HCT116 (cell line): ENCODE results near the gene RAB26. TPM values are rescaled to one million over a fixed set of nuclear protein-coding genes. Genes with fewer than 3 reads are reported as not detected.

ENCODE experiments used
- ATAC-seq: fragments of 200-7000 bp; cut with Tn5 transposase; 2 replicates; pipeline ENCODE4 v1.9.1; 2020; ENCODE audit warnings: mild to moderate bottlenecking, moderate library complexity
- BruUV-seq: library from RNA; stranded (reverse); fragments of 400-500 nt; replicated peaks from 2 replicates; lab custom pipeline; 2021; lab: Mats Ljungman, UMichigan
- CTCF ChIA-PET: fragments of 300-600 bp; sonication (Branson Sonifier 250); formaldehyde crosslinking; loops from one replicate; lab custom pipeline; 2021; ENCODE audit warnings: antibody characterized with exemption; lab: Charles Lee
- POLR2A ChIA-PET: fragments of 300-600, 350-600 bp; sonication (Branson Sonifier 250); formaldehyde crosslinking; loops from one replicate; lab custom pipeline; 2021; ENCODE audit warnings: antibody characterized with exemption; lab: Charles Lee
- RAD21 ChIA-PET, 2 experiments: fragments of 300-600 bp; sonication (Branson Sonifier 250); formaldehyde crosslinking; loops; one replicate each; lab custom pipeline; 2023; ENCODE audit warnings: low total read pairs in 2 of 2; ENCODE audit not compliant: uncharacterized antibody in 2 of 2, unreplicated experiment in 2 of 2, low non-redundant PET in 1 of 2; lab: Charles Lee
- DNase-seq: peaks from one replicate; pipeline ENCODE4 v3.0.0-alpha.2; 2010; ENCODE audit warnings: low read depth, low spot score
- H2AFZ ChIP-seq: fragments of 200-600 bp; shearing (Covaris generic), sonication (generic); 2 replicates; pipeline ENCODE4 v1.6.1; 2017; ENCODE audit warnings: low read depth, mixed run types, mixed read lengths, antibody characterized with exemption, low read length; ENCODE audit not compliant: poor library complexity, severe bottlenecking
- H3K27ac ChIP-seq: 2 replicates; pipeline ENCODE4 v1.5.1; 2012; ENCODE audit warnings: low read depth, low read length
- H3K27me3 ChIP-seq: fragments of 200-600 bp; sonication (generic); 2 replicates; pipeline ENCODE4 v1.6.1; 2016; ENCODE audit warnings: mixed run types, low read length, mixed read lengths; ENCODE audit not compliant: insufficient read depth
- H3K36me3 ChIP-seq, 2 experiments: fragments of 200-500 bp in 1 of 2; fragments of 200-600 bp in 1 of 2; sonication (Bioruptor generic) in 1 of 2; sonication (generic) in 1 of 2; 2 replicates each; pipeline versions ENCODE4 v1.5.1 to v1.6.1; 2014 to 2016; ENCODE audit warnings: low read length in 2 of 2, inconsistent platforms in 1 of 2, mixed read lengths in 1 of 2, mixed run types in 1 of 2; ENCODE audit not compliant: insufficient read depth in 2 of 2, control insufficient read depth in 1 of 2
- H3K4me1 ChIP-seq, 2 experiments: fragments of 200-600 bp in 1 of 2; sonication (generic) in 1 of 2; 2 replicates each; pipeline versions ENCODE4 v1.5.1 to v1.6.1; 2012 to 2017; ENCODE audit warnings: low read length in 2 of 2, inconsistent platforms in 1 of 2, mild to moderate bottlenecking in 1 of 2, mixed read lengths in 1 of 2, mixed run types in 1 of 2, moderate library complexity in 1 of 2; ENCODE audit not compliant: insufficient read depth in 2 of 2, control insufficient read depth in 1 of 2
- H3K4me2 ChIP-seq: fragments of 200-600 bp; sonication (generic); 2 replicates; pipeline ENCODE4 v1.6.1; 2017; ENCODE audit warnings: mixed run types, low read length, mixed read lengths
- H3K4me3 ChIP-seq, 2 experiments: fragments of 200-600 bp in 1 of 2; sonication (generic) in 1 of 2; replicated peaks in 1 of 2; 2 replicates each; pipeline ENCODE4 v1.5.1; 2011 to 2016; ENCODE audit warnings: low read length in 2 of 2, control low read depth in 1 of 2, low read depth in 1 of 2, mild to moderate bottlenecking in 1 of 2, mixed read lengths in 1 of 2, mixed run types in 1 of 2
- H3K79me2 ChIP-seq: fragments of 200-600 bp; sonication (generic); 2 replicates; pipeline ENCODE4 v1.6.1; 2017; ENCODE audit warnings: mild to moderate bottlenecking, mixed run types, low read length, moderate library complexity, mixed read lengths; ENCODE audit not compliant: insufficient read depth
- H3K9ac ChIP-seq: fragments of 200-600 bp; sonication (generic); 2 replicates; pipeline ENCODE4 v1.6.1; 2016; ENCODE audit warnings: low read length, mixed read lengths
- H3K9me2 ChIP-seq: fragments of 200-600 bp; sonication (generic), shearing (Covaris generic); 2 replicates; pipeline ENCODE4 v1.6.1; 2017; ENCODE audit warnings: mixed run types, mild to moderate bottlenecking, moderate library complexity; ENCODE audit not compliant: insufficient read depth
- H3K9me3 ChIP-seq, 2 experiments: fragments of 200-500 bp in 1 of 2; fragments of 200-600 bp in 1 of 2; sonication (Bioruptor generic) in 1 of 2; sonication (generic) in 1 of 2; 2 replicates each; pipeline ENCODE4 v1.6.1; 2014 to 2017; ENCODE audit warnings: low read length in 2 of 2, mixed read lengths in 2 of 2, inconsistent platforms in 1 of 2, low read depth in 1 of 2, mild to moderate bottlenecking in 1 of 2, mixed run types in 1 of 2, moderate library complexity in 1 of 2; ENCODE audit not compliant: control insufficient read depth in 1 of 2, insufficient read depth in 1 of 2
- H4K20me1 ChIP-seq: fragments of 200-600 bp; sonication (generic), shearing (Covaris generic); 2 replicates; pipeline ENCODE4 v1.6.1; 2017; ENCODE audit warnings: mixed run types, mild to moderate bottlenecking, moderate library complexity; ENCODE audit not compliant: insufficient read depth
- ATF3 ChIP-seq: IDR thresholded peaks from 2 replicates; pipeline ENCODE4 v1.6.1; 2012
- CEBPB ChIP-seq: IDR thresholded peaks from 2 replicates; pipeline ENCODE4 v1.6.1; 2012; ENCODE audit warnings: low read depth
- CTCF ChIP-seq, 3 experiments: fragments of 200-600 bp in 1 of 3; sonication (generic) in 1 of 3; IDR thresholded peaks in 2 of 3; conservative IDR thresholded peaks in 1 of 3; 2 replicates each; pipeline ENCODE4 v1.5.1; 2012 to 2017; ENCODE audit warnings: low read depth in 2 of 3, low read length in 2 of 3, antibody characterized with exemption in 1 of 3, borderline replicate concordance in 1 of 3, control low read depth in 1 of 3, mild to moderate bottlenecking in 1 of 3, mixed read lengths in 1 of 3, mixed run types in 1 of 3, moderate library complexity in 1 of 3; ENCODE audit not compliant: insufficient read depth in 1 of 3
- EGR1 ChIP-seq: IDR thresholded peaks from 2 replicates; pipeline ENCODE4 v1.6.1; 2012; ENCODE audit warnings: low read depth
- EZH2phosphoT487 ChIP-seq: fragments of 200-600 bp; IDR thresholded peaks from 2 replicates; pipeline ENCODE4 v1.6.1; 2018; ENCODE audit warnings: antibody characterized with exemption, borderline replicate concordance
- FOSL1 ChIP-seq: IDR thresholded peaks from 2 replicates; pipeline ENCODE4 v1.6.1; 2012; ENCODE audit warnings: low read depth
- JUND ChIP-seq: IDR thresholded peaks from 2 replicates; pipeline ENCODE4 v1.6.1; 2012
- POLR2A ChIP-seq: IDR thresholded peaks from 2 replicates; pipeline ENCODE4 v1.7.0; 2011; ENCODE audit warnings: borderline replicate concordance; ENCODE audit not compliant: insufficient read depth, insufficient read length; ENCODE audit errors: extremely low read depth
- POLR2AphosphoS5 ChIP-seq: IDR thresholded peaks from 2 replicates; pipeline ENCODE4 v1.6.1; 2011; ENCODE audit warnings: mild to moderate bottlenecking, low read depth, low read length, moderate library complexity
- RAD21 ChIP-seq: IDR thresholded peaks from 2 replicates; pipeline ENCODE4 v1.6.1; 2012; ENCODE audit warnings: low read depth, mild to moderate bottlenecking
- REST ChIP-seq: IDR thresholded peaks from 2 replicates; pipeline ENCODE4 v1.6.1; 2012; ENCODE audit warnings: low read depth
- SIN3A ChIP-seq: IDR thresholded peaks from 2 replicates; pipeline ENCODE4 v1.6.1; 2012; ENCODE audit warnings: low read depth
- SP1 ChIP-seq: IDR thresholded peaks from 2 replicates; pipeline ENCODE4 v1.6.1; 2012; ENCODE audit warnings: low read depth
- SRF ChIP-seq: IDR thresholded peaks from 2 replicates; pipeline ENCODE4 v1.6.1; 2012; ENCODE audit warnings: low read depth
- TCF7L2 ChIP-seq: IDR thresholded peaks from 2 replicates; pipeline ENCODE4 v1.7.0; 2011; ENCODE audit warnings: borderline replicate concordance, inconsistent platforms; ENCODE audit not compliant: insufficient read depth, insufficient read length; ENCODE audit errors: extremely low read depth
- YY1 ChIP-seq: IDR thresholded peaks from 2 replicates; pipeline ENCODE4 v1.6.1; 2011; ENCODE audit warnings: low read length, low read depth, moderate library complexity, mild to moderate bottlenecking; ENCODE audit not compliant: insufficient replicate concordance; ENCODE audit errors: extremely low read depth
- ZBTB33 ChIP-seq: IDR thresholded peaks from 2 replicates; pipeline ENCODE4 v1.6.1; 2011; ENCODE audit warnings: mild to moderate bottlenecking, low read length, moderate library complexity; ENCODE audit not compliant: insufficient replicate concordance; ENCODE audit errors: extremely low read depth
- ZFX ChIP-seq: fragments of 450-650 bp; IDR thresholded peaks from 2 replicates; pipeline ENCODE4 v1.6.1; 2017
- ZNF274 ChIP-seq: fragments of 200-500 bp; sonication (Bioruptor generic); IDR thresholded peaks from 2 replicates; pipeline ENCODE4 v1.6.1; 2014; ENCODE audit warnings: mild to moderate bottlenecking, low read depth, low read length, inconsistent platforms
- intact Hi-C: fragments of 100-400 bp; cut with micrococcal nuclease; formaldehyde crosslinking; loops from 2 replicates; pipeline ENCODE4 v1.10.0; 2022
- total RNA-seq: library from RNA; stranded (reverse); gene quantifications from one replicate; pipeline ENCODE4 v1.2.1, GENCODE V29; 2021; ENCODE audit not compliant: unreplicated experiment

Gene RAB26
- total RNA-seq, 1 experiment from 2014 or later: 44.9 TPM

- ChIA-PET CTCF (no interaction called here), RAD21 (no interaction called here), POLR2A (no interaction called here)
- H3K79me2 ChIP-seq: peaks cover 92% of the 10 kb centered on the region
- H3K27me3 ChIP-seq: no peaks in the 10 kb centered on the region
- peak overlapping the region; percentile 97 for H3K4me2 ChIP-seq
- no peak for ATAC-seq
- H2AFZ ChIP-seq: no peak overlapping the region
- no peaks in the 10 kb centered on the region for H3K9me2 ChIP-seq
- H3K4me3 ChIP-seq: no peak overlapping the region; a peak in 1 of 4 replicates
- no TSS peak for BruUV-seq
- TF ChIP-seq SRF (no peak), FOSL1 (no peak), EGR1 (no peak), POLR2A (no peak), CTCF (IDR thresholded peaks at IDR 0.05 in 2 of 3, conservative IDR thresholded peaks at IDR 0.05 in 1 of 3; ENCODE audit: borderline replicate concordance in 1 of 3, insufficient read depth in 1 of 3, low read depth in 2 of 3, low read length in 2 of 3) (no peak), POLR2AphosphoS5 (no peak), YY1 (no peak), ZNF274 (no peak), CEBPB (no peak), SP1 (no peak), SIN3A (no peak), REST (no peak), ZBTB33 (no peak), ATF3 (no peak), RAD21 (no peak), TCF7L2 (no peak), EZH2phosphoT487 (no peak), ZFX (no peak), JUND (no peak)
- peaks cover 45 to 73% of the 10 kb centered on the region in 2 experiments for H3K4me1 ChIP-seq
- H3K36me3 ChIP-seq: peaks cover 0 to 31% of the 10 kb centered on the region in 2 experiments; a peak in 2 of 4 replicates
- H3K27ac ChIP-seq: peak overlapping the region; percentile 80; the same call in 1 of the 2 replicates
- no peak for DNase-seq
- intact Hi-C loops: loop anchor here (5.0 kb wide), 1 partner anchor 865 kb away; the partner anchor contains the start of genes HCFC1R1, THOC6 and TNFRSF12A
- H4K20me1 ChIP-seq: no peaks in the 10 kb centered on the region
- peak overlapping the region; percentile 98 for H3K9ac ChIP-seq
- H3K9me3 ChIP-seq: no peaks in the 10 kb centered on the region
Measured at GRCh38 chr16:2157480-2158261, 9.2 kb downstream of the RAB26 start.
